C4-2B (cell line): ENCODE results near the gene TM7SF2.
A peak's percentile ranks its signal among the peaks of the same experiment; 100 is the strongest.

Experiments
- H3K27ac ChIP-seq: fragments of 450-650 bp; 2 replicates; pipeline ENCODE4 v1.5.1; 2017
- CTCF ChIP-seq: fragments of 450-650 bp; conservative IDR thresholded peaks from 2 replicates; pipeline ENCODE4 v1.5.1; 2017; ENCODE audit warnings: mild to moderate bottlenecking
- ZFX ChIP-seq: fragments of 450-650 bp; IDR thresholded peaks from 2 replicates; pipeline ENCODE4 v1.6.1; 2017

Gene TM7SF2

GRCh38 chr11:65069217-65069616 lies 42.5 kb upstream of the TM7SF2 start:
- no peak overlapping the region for H3K27ac ChIP-seq
- TF ChIP-seq ZFX (no peak), CTCF (no peak)

- TF ChIP-seq ZFX (no peak), CTCF (no peak)
- H3K27ac ChIP-seq: no peak overlapping the region
Measured at GRCh38 chr11:65071907-65072630, 39.6 kb upstream of the TM7SF2 start.

GRCh38 chr11:65072631-65072966 lies 39.1 kb upstream of the TM7SF2 start:
- TF ChIP-seq CTCF (no peak), ZFX (no peak)
- H3K27ac ChIP-seq: no peak overlapping the region

GRCh38 chr11:65077451-65077850 lies 34.2 kb upstream of the TM7SF2 start:
- no peak overlapping the region for H3K27ac ChIP-seq
- no peak for TF ChIP-seq ZFX
- TF ChIP-seq CTCF: no peak

- no peak overlapping the region for H3K27ac ChIP-seq
- TF ChIP-seq ZFX: no peak
- peak; percentile 78 for TF ChIP-seq CTCF
Measured at GRCh38 chr11:65078151-65078550, 33.5 kb upstream of the TM7SF2 start.

- TF ChIP-seq CTCF (no peak), ZFX (no peak)
Measured at GRCh38 chr11:65078786-65079342, 32.8 kb upstream of the TM7SF2 start.

GRCh38 chr11:65083134-65083833 lies 28.4 kb upstream of the TM7SF2 start:
- H3K27ac ChIP-seq: peak overlapping the region; percentile 91
- TF ChIP-seq CTCF (no peak), ZFX (no peak)

More at GRCh38 chr11:65078786-65079342, 32.8 kb upstream of the TM7SF2 start:
- H3K27ac ChIP-seq: no peak overlapping the region
